B cell (primary cell): ENCODE results near the gene FFAR2. TPM values are rescaled to one million over a fixed set of nuclear protein-coding genes. Genes with fewer than 3 reads are reported as not detected.

Source experiments
- ATAC-seq: fragments of 200-7000 bp; cut with Tn5 transposase; one replicate; pipeline ENCODE4 v1.10.0; 2021; ENCODE audit warnings: low read depth, mild to moderate bottlenecking, moderate number of reproducible peaks, moderate library complexity
- CTCF ChIA-PET: fragments of 350-600 bp; sonication (Branson Sonifier 250); formaldehyde crosslinking; loops from one replicate; lab custom pipeline; 2021; ENCODE audit warnings: antibody characterized with exemption, inconsistent platforms; lab: Charles Lee
- POLR2A ChIA-PET: fragments of 350-600 bp; sonication (Branson Sonifier 250); formaldehyde crosslinking; loops from one replicate; lab custom pipeline; 2021; ENCODE audit warnings: antibody characterized with exemption; lab: Charles Lee
- DNase-seq: peaks from one replicate; pipeline ENCODE4 v3.0.0; 2013
- H2AFZ ChIP-seq: 2 replicates; pipeline ENCODE4 v1.6.1; 2012; ENCODE audit warnings: mild to moderate bottlenecking, low read depth, low read length; ENCODE audit not compliant: insufficient read depth, poor library complexity, severe bottlenecking
- H3K27ac ChIP-seq, 2 donors: 1 replicate in 1 of 2; 2 replicates in 1 of 2; pipeline ENCODE4 v1.5.1; 2012 to 2013; ENCODE audit warnings: low read length in 2 of 2, mild to moderate bottlenecking in 2 of 2, moderate library complexity in 1 of 2
- H3K27me3 ChIP-seq, 4 experiments: fragments of 200-600 bp in 1 of 4; sonication (generic) in 1 of 4; replicated peaks in 1 of 4; 1 replicate in 2 of 4; 2 replicates in 2 of 4; pipeline versions ENCODE4 v1.6.1 to v1.7.0; 2013 to 2016; ENCODE audit warnings: low read length in 3 of 4, mild to moderate bottlenecking in 2 of 4, mixed read lengths in 1 of 4, moderate library complexity in 1 of 4; ENCODE audit not compliant: insufficient read depth in 4 of 4, control insufficient read depth in 3 of 4; ENCODE audit errors: control extremely low read depth in 1 of 4
- H3K36me3 ChIP-seq, 2 experiments: replicated peaks in 1 of 2; 1 replicate in 1 of 2; 2 replicates in 1 of 2; pipeline versions ENCODE4 v1.6.1 to v1.7.1; 2013; ENCODE audit warnings: low read length in 1 of 2; ENCODE audit not compliant: insufficient read depth in 2 of 2, control insufficient read depth in 1 of 2; ENCODE audit errors: control extremely low read depth in 1 of 2, extremely low read depth in 1 of 2
- H3K4me1 ChIP-seq, 2 donors: fragments of 200-600 bp in 1 of 2; sonication (generic) in 1 of 2; 1 replicate in 1 of 2; 2 replicates in 1 of 2; pipeline versions ENCODE4 v1.5.1 to v1.6.1; 2013 to 2017; ENCODE audit warnings: low read length in 2 of 2; ENCODE audit not compliant: control insufficient read depth in 2 of 2, insufficient read depth in 2 of 2
- H3K4me2 ChIP-seq: replicated peaks from 2 replicates; pipeline ENCODE3; 2012; ENCODE audit warnings: mild to moderate bottlenecking, low read depth, low read length; ENCODE audit not compliant: poor library complexity, severe bottlenecking
- H3K4me3 ChIP-seq, 5 experiments: fragments of 200-600 bp in 1 of 5; sonication (generic) in 1 of 5; 1 replicate in 3 of 5; 2 replicates in 2 of 5; pipeline versions ENCODE4 v1.5.1 to v1.7.0; 2011 to 2016; ENCODE audit warnings: low read length in 4 of 5, mild to moderate bottlenecking in 4 of 5, low read depth in 2 of 5, control low read depth in 1 of 5, moderate library complexity in 1 of 5; ENCODE audit not compliant: insufficient read depth in 1 of 5; ENCODE audit errors: control extremely low read depth in 1 of 5, extremely low read depth in 1 of 5
- H3K79me2 ChIP-seq: fragments of 200-600 bp; sonication (generic); one replicate; pipeline ENCODE4 v1.6.0; 2016; ENCODE audit warnings: low read length; ENCODE audit not compliant: control insufficient read depth, insufficient read depth
- H3K9ac ChIP-seq: fragments of 200-600 bp; sonication (generic); 2 replicates; pipeline ENCODE4 v1.6.1; 2017; ENCODE audit warnings: mild to moderate bottlenecking, low read length, moderate library complexity
- H3K9me3 ChIP-seq, 3 donors: one replicate each; pipeline versions ENCODE4 v1.6.1 to v1.7.1; 2013; ENCODE audit warnings: low read length in 2 of 3; ENCODE audit not compliant: control insufficient read depth in 2 of 3, insufficient read depth in 1 of 3; ENCODE audit errors: control extremely low read depth in 1 of 3
- H4K20me1 ChIP-seq: 2 replicates; pipeline ENCODE4 v1.6.0; 2012; ENCODE audit warnings: mild to moderate bottlenecking, low read length; ENCODE audit not compliant: insufficient read depth, control insufficient read depth, poor library complexity, severe bottlenecking
- H3K27ac Mint-ChIP-seq: one replicate; pipeline ENCODE4 v1.8.0; 2021; ENCODE audit warnings: mixed read lengths
- H3K27me3 Mint-ChIP-seq: one replicate; pipeline ENCODE4 v1.8.0; 2021; ENCODE audit warnings: mixed read lengths
- H3K4me1 Mint-ChIP-seq: one replicate; pipeline ENCODE4 v1.8.0; 2021; ENCODE audit warnings: mixed read lengths
- H3K4me3 Mint-ChIP-seq: one replicate; pipeline ENCODE4 v1.8.0; 2021; ENCODE audit warnings: mixed read lengths
- H3K9me3 Mint-ChIP-seq: one replicate; pipeline ENCODE4 v1.8.0; 2022; ENCODE audit warnings: mixed read lengths; ENCODE audit not compliant: insufficient read depth
- CTCF ChIP-seq: fragments of 200-600 bp; IDR thresholded peaks from one replicate; pipeline ENCODE4 v1.8.0; 2022; ENCODE audit warnings: antibody characterized with exemption, mild to moderate bottlenecking
- EZH2 ChIP-seq: IDR thresholded peaks from 2 replicates; pipeline ENCODE4 v1.6.1; 2012; ENCODE audit warnings: borderline replicate concordance, low read depth, mild to moderate bottlenecking, moderate library complexity, low read length; ENCODE audit not compliant: insufficient read depth, poor library complexity, severe bottlenecking
- WGBS: methylation state at CpG from one replicate; pipeline ENCODE4 v1.1.5; 2013; ENCODE audit warnings: missing lambda C conversion rate; ENCODE audit not compliant: insufficient coverage; 5-methylcytosine and 5-hydroxymethylcytosine counted together
- intact Hi-C: fragments of 100-400 bp; cut with micrococcal nuclease; formaldehyde crosslinking; loops from one replicate; pipeline ENCODE4 v1.10.0; 2022
- polyA plus RNA-seq: library from polyadenylated mRNA; depleted of rRNA; stranded (reverse); fragments of >200 nt; gene quantifications from 2 replicates; pipeline ENCODE4 v1.2.3, GENCODE V29; 2012
- total RNA-seq, 2 donors: library from RNA; stranded (reverse); fragments of 120-200 nt in 1 of 2; gene quantifications; 1 replicate in 1 of 2; 2 replicates in 1 of 2; pipeline versions ENCODE4 v1.2.3 to v1.2.4, GENCODE V29; 2013 to 2022

FFAR2 gene
- total and polyA plus RNA-seq, 2 donors (not counting 1 experiment from before 2014, with no cell fraction given), result 0.31 TPM; not detected in 1

DNA sequence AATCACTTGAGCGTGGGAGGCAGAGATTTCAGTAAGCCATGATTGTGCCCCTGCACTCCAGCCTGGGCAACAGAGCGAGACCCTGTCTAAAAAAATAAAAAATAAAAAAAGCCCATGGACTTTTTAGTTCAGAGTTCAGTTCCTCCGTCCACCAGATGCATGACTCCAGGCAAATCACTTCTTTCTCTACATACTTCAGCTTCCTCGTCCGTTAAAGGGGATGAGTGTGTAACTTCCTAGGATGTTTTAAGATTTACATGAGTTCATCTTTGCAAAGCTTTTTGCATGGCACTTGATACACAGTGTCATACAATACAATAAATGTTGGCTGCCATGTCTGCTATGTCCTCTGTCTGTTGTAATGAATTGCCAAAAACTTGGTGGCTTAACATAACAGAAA is 10.0 kb upstream of the FFAR2 start:
- Mint-ChIP-seq H3K4me3 (no peak overlapping the region), H3K4me1 (peaks cover 51% of the 10 kb centered on the region), H3K27me3 (peaks cover 8% of the 10 kb centered on the region), H3K27ac (no peak overlapping the region), H3K9me3 (no peaks in the 10 kb centered on the region)
- intact Hi-C loops, result no loop called here
- Histone ChIP-seq H3K4me2 (no peak overlapping the region), H3K36me3 (no peaks in the 10 kb centered on the region), H3K27me3 (peaks cover 0 to 2% (median 0%) of the 10 kb centered on the region in 4 experiments), H3K27ac (no peak overlapping the region), H3K9me3 (no peaks in the 10 kb centered on the region), H2AFZ (no peak overlapping the region), H3K4me3 (no peak overlapping the region), H3K9ac (no peak overlapping the region), H4K20me1 (no peaks in the 10 kb centered on the region), H3K4me1 (peaks cover 33 to 39% of the 10 kb centered on the region in 2 donors), H3K79me2 (no peaks in the 10 kb centered on the region)
- no peak for ATAC-seq
- TF ChIP-seq CTCF, result no peak
- no peak for TF ChIP-seq EZH2
- WGBS, result 89% methylated on average over 1 of the region's 5 CpGs
- ChIA-PET POLR2A (no interaction called here), CTCF (no interaction called here)
- no peak for DNase-seq

GRCh38 chr19:35438527-35438926 is 9.5 kb upstream of the FFAR2 start:
- H3K4me3 Mint-ChIP-seq, result no peak overlapping the region
- WGBS, result 95% methylated on average over 5 of the region's 5 CpGs
- Histone ChIP-seq H3K27ac (no peak overlapping the region), H3K79me2 (no peaks in the 10 kb centered on the region), H3K27me3 (peaks cover 0 to 2% (median 0%) of the 10 kb centered on the region in 4 experiments), H3K4me2 (no peak overlapping the region), H3K9ac (no peak overlapping the region), H3K4me3 (no peak overlapping the region), H4K20me1 (no peaks in the 10 kb centered on the region), H3K9me3 (no peaks in the 10 kb centered on the region), H3K4me1 (peaks cover 33 to 39% of the 10 kb centered on the region in 2 donors), H2AFZ (no peak overlapping the region), H3K36me3 (no peaks in the 10 kb centered on the region)
- POLR2A ChIA-PET, result no interaction called here
- no peak for ATAC-seq
- peaks cover 51% of the 10 kb centered on the region for H3K4me1 Mint-ChIP-seq
- CTCF ChIA-PET, result no interaction called here
- intact Hi-C loops, result no loop called here
- no peaks in the 10 kb centered on the region for H3K9me3 Mint-ChIP-seq
- TF ChIP-seq EZH2 (no peak), CTCF (no peak)
- H3K27ac Mint-ChIP-seq, result no peak overlapping the region
- H3K27me3 Mint-ChIP-seq, result peaks cover 5% of the 10 kb centered on the region
- DNase-seq, result no peak
